ENCODE results near the gene GNPDA2. TPM values are rescaled to one million over a fixed set of nuclear protein-coding genes. Genes with fewer than 3 reads are reported as not detected.

GNPDA2 gene
- total and polyA plus RNA-seq, 9 of the 15 experiments (the other 6 are each of a cell fraction or from before 2014, with no cell fraction given) = 10.6 to 20.4 (median 13.0) TPM

DNA sequence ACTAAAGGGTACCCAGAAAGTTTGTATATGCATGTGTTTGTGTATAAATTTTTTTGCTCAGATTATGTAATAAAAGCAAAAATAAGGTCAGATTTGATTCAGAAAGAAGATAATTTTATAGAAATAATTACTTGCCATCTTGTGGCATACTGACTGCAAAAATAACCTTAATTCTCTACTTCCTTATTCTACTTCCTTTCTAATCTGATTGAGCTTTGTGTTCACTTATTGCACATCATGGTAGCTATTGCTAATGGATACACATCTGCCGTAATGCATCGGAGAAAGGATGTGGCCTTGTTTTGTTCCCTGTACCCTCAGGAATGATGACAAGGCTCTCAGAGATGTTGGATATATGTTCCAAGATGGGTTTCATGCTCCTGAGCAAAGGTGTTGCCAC, 10.5 kb upstream of the GNPDA2 start:
- FAIRE-seq = no peak

More for the DNA sequence above, 10.5 kb upstream of the GNPDA2 start:
- in situ Hi-C loops (cut with MboI) = no loop called here
- no peak for TF ChIP-seq ZNF239 (CRISPR knock-in tag; IDR thresholded peaks at IDR 0.05)
- TF ChIP-seq, protein P1, sequence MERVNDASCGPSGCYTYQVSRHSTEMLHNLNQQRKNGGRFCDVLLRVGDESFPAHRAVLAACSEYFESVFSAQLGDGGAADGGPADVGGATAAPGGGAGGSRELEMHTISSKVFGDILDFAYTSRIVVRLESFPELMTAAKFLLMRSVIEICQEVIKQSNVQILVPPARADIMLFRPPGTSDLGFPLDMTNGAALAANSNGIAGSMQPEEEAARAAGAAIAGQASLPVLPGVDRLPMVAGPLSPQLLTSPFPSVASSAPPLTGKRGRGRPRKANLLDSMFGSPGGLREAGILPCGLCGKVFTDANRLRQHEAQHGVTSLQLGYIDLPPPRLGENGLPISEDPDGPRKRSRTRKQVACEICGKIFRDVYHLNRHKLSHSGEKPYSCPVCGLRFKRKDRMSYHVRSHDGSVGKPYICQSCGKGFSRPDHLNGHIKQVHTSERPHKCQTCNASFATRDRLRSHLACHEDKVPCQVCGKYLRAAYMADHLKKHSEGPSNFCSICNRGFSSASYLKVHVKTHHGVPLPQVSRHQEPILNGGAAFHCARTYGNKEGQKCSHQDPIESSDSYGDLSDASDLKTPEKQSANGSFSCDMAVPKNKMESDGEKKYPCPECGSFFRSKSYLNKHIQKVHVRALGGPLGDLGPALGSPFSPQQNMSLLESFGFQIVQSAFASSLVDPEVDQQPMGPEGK (CRISPR knock-in tag; IDR thresholded peaks at IDR 0.05; ENCODE audit: borderline replicate concordance) = no peak
- TF ChIP-seq JUN (IDR thresholded peaks at IDR 0.05; ENCODE audit: borderline replicate concordance, low read depth, low read length) = no peak
- TF ChIP-seq JUN (CRISPR knock-in tag; IDR thresholded peaks at IDR 0.05; ENCODE audit: borderline replicate concordance) = no peak
- TF ChIP-seq EP400 (IDR thresholded peaks at IDR 0.05) = no peak
- TF ChIP-seq TARDBP (IDR thresholded peaks at IDR 0.05) = no peak
- no peak for TF ChIP-seq RBM14 (IDR thresholded peaks at IDR 0.05; ENCODE audit: borderline replicate concordance, insufficient read depth, low read depth, low read length)
- no peak for TF ChIP-seq BRD4 (IDR thresholded peaks at IDR 0.05)
- TF ChIP-seq, protein P2, sequence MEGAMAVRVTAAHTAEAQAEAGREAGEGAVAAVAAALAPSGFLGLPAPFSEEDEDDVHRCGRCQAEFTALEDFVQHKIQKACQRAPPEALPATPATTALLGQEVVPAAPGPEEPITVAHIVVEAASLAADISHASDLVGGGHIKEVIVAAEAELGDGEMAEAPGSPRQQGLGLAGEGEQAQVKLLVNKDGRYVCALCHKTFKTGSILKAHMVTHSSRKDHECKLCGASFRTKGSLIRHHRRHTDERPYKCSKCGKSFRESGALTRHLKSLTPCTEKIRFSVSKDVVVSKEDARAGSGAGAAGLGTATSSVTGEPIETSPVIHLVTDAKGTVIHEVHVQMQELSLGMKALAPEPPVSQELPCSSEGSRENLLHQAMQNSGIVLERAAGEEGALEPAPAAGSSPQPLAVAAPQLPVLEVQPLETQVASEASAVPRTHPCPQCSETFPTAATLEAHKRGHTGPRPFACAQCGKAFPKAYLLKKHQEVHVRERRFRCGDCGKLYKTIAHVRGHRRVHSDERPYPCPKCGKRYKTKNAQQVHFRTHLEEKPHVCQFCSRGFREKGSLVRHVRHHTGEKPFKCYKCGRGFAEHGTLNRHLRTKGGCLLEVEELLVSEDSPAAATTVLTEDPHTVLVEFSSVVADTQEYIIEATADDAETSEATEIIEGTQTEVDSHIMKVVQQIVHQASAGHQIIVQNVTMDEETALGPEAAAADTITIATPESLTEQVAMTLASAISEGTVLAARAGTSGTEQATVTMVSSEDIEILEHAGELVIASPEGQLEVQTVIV (CRISPR knock-in tag; IDR thresholded peaks at IDR 0.05; ENCODE audit: borderline replicate concordance) = no peak
- no peak for TF ChIP-seq ZNF121 (CRISPR knock-in tag; conservative IDR thresholded peaks at IDR 0.05)
- TF ChIP-seq SMARCB1 (IDR thresholded peaks at IDR 0.05; ENCODE audit: insufficient read length, low read depth) = no peak
- TF ChIP-seq, protein P3, sequence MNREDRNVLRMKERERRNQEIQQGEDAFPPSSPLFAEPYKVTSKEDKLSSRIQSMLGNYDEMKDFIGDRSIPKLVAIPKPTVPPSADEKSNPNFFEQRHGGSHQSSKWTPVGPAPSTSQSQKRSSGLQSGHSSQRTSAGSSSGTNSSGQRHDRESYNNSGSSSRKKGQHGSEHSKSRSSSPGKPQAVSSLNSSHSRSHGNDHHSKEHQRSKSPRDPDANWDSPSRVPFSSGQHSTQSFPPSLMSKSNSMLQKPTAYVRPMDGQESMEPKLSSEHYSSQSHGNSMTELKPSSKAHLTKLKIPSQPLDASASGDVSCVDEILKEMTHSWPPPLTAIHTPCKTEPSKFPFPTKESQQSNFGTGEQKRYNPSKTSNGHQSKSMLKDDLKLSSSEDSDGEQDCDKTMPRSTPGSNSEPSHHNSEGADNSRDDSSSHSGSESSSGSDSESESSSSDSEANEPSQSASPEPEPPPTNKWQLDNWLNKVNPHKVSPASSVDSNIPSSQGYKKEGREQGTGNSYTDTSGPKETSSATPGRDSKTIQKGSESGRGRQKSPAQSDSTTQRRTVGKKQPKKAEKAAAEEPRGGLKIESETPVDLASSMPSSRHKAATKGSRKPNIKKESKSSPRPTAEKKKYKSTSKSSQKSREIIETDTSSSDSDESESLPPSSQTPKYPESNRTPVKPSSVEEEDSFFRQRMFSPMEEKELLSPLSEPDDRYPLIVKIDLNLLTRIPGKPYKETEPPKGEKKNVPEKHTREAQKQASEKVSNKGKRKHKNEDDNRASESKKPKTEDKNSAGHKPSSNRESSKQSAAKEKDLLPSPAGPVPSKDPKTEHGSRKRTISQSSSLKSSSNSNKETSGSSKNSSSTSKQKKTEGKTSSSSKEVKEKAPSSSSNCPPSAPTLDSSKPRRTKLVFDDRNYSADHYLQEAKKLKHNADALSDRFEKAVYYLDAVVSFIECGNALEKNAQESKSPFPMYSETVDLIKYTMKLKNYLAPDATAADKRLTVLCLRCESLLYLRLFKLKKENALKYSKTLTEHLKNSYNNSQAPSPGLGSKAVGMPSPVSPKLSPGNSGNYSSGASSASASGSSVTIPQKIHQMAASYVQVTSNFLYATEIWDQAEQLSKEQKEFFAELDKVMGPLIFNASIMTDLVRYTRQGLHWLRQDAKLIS (CRISPR knock-in tag; IDR thresholded peaks at IDR 0.05) = no peak
- no peak for TF ChIP-seq ZNF431 (CRISPR knock-in tag; IDR thresholded peaks at IDR 0.05)
- no peaks in the 10 kb centered on the region for H3K79me2 ChIP-seq (ENCODE audit: control insufficient read depth, insufficient read depth, low read length)
- intact Hi-C loops (cut with micrococcal nuclease) = no loop called here
- H3K4me3 ChIP-seq = no peak overlapping the region
- ChIA-PET CTCF (ENCODE audit: low intra/inter-chr PET ratio) (no interaction called here), POLR2A (no interaction called here)
- H3K4me2 ChIP-seq (ENCODE audit: insufficient read depth, low read length) = no peak overlapping the region
- H3K36me3 ChIP-seq (ENCODE audit: control insufficient read depth, insufficient read depth, low read length) = no peaks in the 10 kb centered on the region
- no peaks in the 10 kb centered on the region for H3K9me3 ChIP-seq (replicated peaks; ENCODE audit: control insufficient read depth, insufficient read depth, low read depth, low read length)
- H2AFZ ChIP-seq (ENCODE audit: low read depth, low read length) = no peak overlapping the region
- WGBS (ENCODE audit: insufficient coverage, low coverage, missing lambda C conversion rate) = 32% methylated on average over 2 of the region's 2 CpGs
- BruUV-seq (replicated peaks) = no TSS peak
- no peaks in the 10 kb centered on the region for H3K27me3 ChIP-seq (ENCODE audit: control insufficient read depth in 2 of 2, insufficient read depth in 2 of 2, low read length in 2 of 2)
- ATAC-seq (no peak), DNase-seq (ENCODE audit: extremely low read depth in 1 of 4, low spot score in 3 of 4) (no peak)
- H3K27ac ChIP-seq (ENCODE audit: extremely low read depth, low read depth, low read length) = no peak overlapping the region
- no peak overlapping the region for H3K9ac ChIP-seq (ENCODE audit: insufficient read depth in 1 of 2, low read depth in 2 of 2, low read length in 2 of 2)
- no peaks in the 10 kb centered on the region for H3K9me1 ChIP-seq (ENCODE audit: control insufficient read depth, insufficient read depth, low read length)
- H3K4me1 ChIP-seq (replicated peaks in 1 of 2; ENCODE audit: control insufficient read depth in 2 of 2, insufficient read depth in 2 of 2, low read length in 2 of 2) = no peaks in the 10 kb centered on the region
- no peaks in the 10 kb centered on the region for H4K20me1 ChIP-seq (replicated peaks; ENCODE audit: control insufficient read depth, insufficient read depth, low read length)

All from K562 (cell line).